ENCODE measurements around the gene TIFAB.

The TIFAB gene

GRCh38 chr5:135458921-135459331, 6.8 kb upstream of the TIFAB start:
- DNase-seq (ENCODE audit: low read depth, low spot score), result no peak

- no peak for DNase-seq (ENCODE audit: low read depth, low spot score)
Measured at GRCh38 chr5:135458356-135458755, 6.2 kb upstream of the TIFAB start.

- no peak for DNase-seq (ENCODE audit: low read depth, low spot score)
Measured at GRCh38 chr5:135457424-135458071, 5.4 kb upstream of the TIFAB start.

- DNase-seq (ENCODE audit: low read depth, low spot score), result no peak
Measured at GRCh38 chr5:135456238-135457099, 4.3 kb upstream of the TIFAB start.

- no peak for DNase-seq (ENCODE audit: low read depth, low spot score)
Measured at GRCh38 chr5:135455876-135456237, 3.7 kb upstream of the TIFAB start.

- DNase-seq (ENCODE audit: low read depth, low spot score), result no peak
Measured at GRCh38 chr5:135454946-135455345, 2.8 kb upstream of the TIFAB start.

GRCh38 chr5:135453613-135454012, 1.5 kb upstream of the TIFAB start:
- no peak for DNase-seq (ENCODE audit: low read depth, low spot score)

GRCh38 chr5:135451581-135452320, 400 bp downstream of the TIFAB start:
- no peak for DNase-seq (ENCODE audit: low read depth, low spot score)

- no peak for DNase-seq (ENCODE audit: low read depth, low spot score)
Measured at GRCh38 chr5:135450952-135451351, 1.2 kb downstream of the TIFAB start.

GRCh38 chr5:135450336-135450735, 1.8 kb downstream of the TIFAB start:
- no peak for DNase-seq (ENCODE audit: low read depth, low spot score)

- no peak for DNase-seq (ENCODE audit: low read depth, low spot score)
Measured at GRCh38 chr5:135449644-135450043, 2.5 kb downstream of the TIFAB start.

- no peak for DNase-seq (ENCODE audit: low read depth, low spot score)
Measured at GRCh38 chr5:135448791-135449507, 3.2 kb downstream of the TIFAB start.

- DNase-seq (ENCODE audit: low read depth, low spot score), result no peak
Measured at GRCh38 chr5:135448071-135448739, 3.9 kb downstream of the TIFAB start.

- DNase-seq (ENCODE audit: low read depth, low spot score), result no peak
Measured at GRCh38 chr5:135447298-135447929, 4.7 kb downstream of the TIFAB start, which contains the start of gene DCANP1. DCANP1 (minus strand) TSS chr5:135447348; CDS start chr5:135447108, 240 bp downstream.

- DNase-seq (ENCODE audit: low read depth, low spot score), result no peak
Measured at GRCh38 chr5:135446615-135447014, 5.5 kb downstream of the TIFAB start.

- no peak for DNase-seq (ENCODE audit: low read depth, low spot score)
Measured at GRCh38 chr5:135446206-135446605, 5.9 kb downstream of the TIFAB start.

- DNase-seq (ENCODE audit: low read depth, low spot score), result no peak
Measured at GRCh38 chr5:135445306-135445985, 6.7 kb downstream of the TIFAB start.

- DNase-seq (ENCODE audit: low read depth, low spot score), result no peak
Measured at GRCh38 chr5:135444881-135445280, 7.3 kb downstream of the TIFAB start.

- no peak for DNase-seq (ENCODE audit: low read depth, low spot score)
Measured at GRCh38 chr5:135444360-135444759, 7.8 kb downstream of the TIFAB start.

Data from iPS DF 19.7 (cell line).